A673 (cell line): ENCODE measurements around the gene DHDH. TPM values are rescaled to one million over a fixed set of nuclear protein-coding genes. Genes with fewer than 3 reads are reported as not detected.

Experiments
- BruUV-seq: library from RNA; stranded (reverse); fragments of 400-500 nt; replicated peaks from 2 replicates; lab custom pipeline; 2021; lab: Mats Ljungman, UMichigan
- CTCF ChIA-PET: fragments of 300-600 bp; sonication (Branson Sonifier 250); formaldehyde crosslinking; loops from one replicate; lab custom pipeline; 2022; ENCODE audit warnings: antibody characterized with exemption; lab: Charles Lee
- POLR2A ChIA-PET: fragments of 300-600 bp; sonication (Branson Sonifier 250); formaldehyde crosslinking; loops from one replicate; lab custom pipeline; 2022; ENCODE audit warnings: antibody characterized with exemption; ENCODE audit not compliant: low non-redundant PET; lab: Charles Lee
- DNase-seq: peaks from one replicate; pipeline ENCODE4 v3.0.0-alpha.2; 2015; ENCODE audit warnings: low spot score
- H3K27ac ChIP-seq: fragments of 200-600 bp; sonication (generic); 2 replicates; pipeline ENCODE4 v1.5.1; 2016; ENCODE audit warnings: mixed run types, low read depth, mild to moderate bottlenecking, mixed read lengths, antibody characterized with exemption, low read length; ENCODE audit not compliant: poor library complexity, severe bottlenecking
- H3K27me3 ChIP-seq: fragments of 200-600 bp; sonication (generic); replicated peaks from 2 replicates; pipeline ENCODE4 v1.6.1; 2017; ENCODE audit warnings: mixed run types, low read depth, mild to moderate bottlenecking, mixed read lengths, antibody characterized with exemption, low read length; ENCODE audit not compliant: insufficient read depth, poor library complexity
- H3K36me3 ChIP-seq: fragments of 200-600 bp; sonication (generic); 2 replicates; pipeline ENCODE4 v1.6.1; 2016; ENCODE audit warnings: mixed run types, mild to moderate bottlenecking, mixed read lengths, antibody characterized with exemption, low read length; ENCODE audit not compliant: insufficient read depth, poor library complexity, severe bottlenecking
- H3K4me1 ChIP-seq: fragments of 200-600 bp; sonication (generic); 2 replicates; pipeline ENCODE4 v1.6.1; 2017; ENCODE audit warnings: mixed run types, mild to moderate bottlenecking, mixed read lengths, antibody characterized with exemption, low read length; ENCODE audit not compliant: insufficient read depth, poor library complexity, severe bottlenecking
- H3K4me3 ChIP-seq: fragments of 200-600 bp; sonication (generic); 2 replicates; pipeline ENCODE4 v1.5.1; 2016; ENCODE audit warnings: low read depth, mixed run types, mild to moderate bottlenecking, mixed read lengths, low read length; ENCODE audit not compliant: poor library complexity, severe bottlenecking
- H3K9me3 ChIP-seq: fragments of 200-600 bp; sonication (generic); 2 replicates; pipeline ENCODE4 v1.6.1; 2016; ENCODE audit warnings: mixed run types, low read depth, mild to moderate bottlenecking, mixed read lengths, antibody characterized with exemption, low read length; ENCODE audit not compliant: poor library complexity, severe bottlenecking
- EZH2 ChIP-seq: fragments of 200-600 bp; sonication (generic); IDR thresholded peaks from 2 replicates; pipeline ENCODE4 v1.6.1; 2017; ENCODE audit warnings: borderline replicate concordance, low read depth, mild to moderate bottlenecking, mixed read lengths, antibody characterized with exemption, low read length; ENCODE audit not compliant: poor library complexity, severe bottlenecking
- intact Hi-C: fragments of 100-400 bp; cut with micrococcal nuclease; formaldehyde crosslinking; loops from one replicate; pipeline ENCODE4 v1.10.0; 2022; ENCODE audit not compliant: unreplicated experiment
- total RNA-seq: library from RNA; stranded (reverse); gene quantifications from 2 replicates; pipeline ENCODE4 v1.2.3, GENCODE V29; 2021
- TF ChIP-seq, protein P1 (sequence below): fragments of 300-800, 200-600 bp; sonication (generic); conservative IDR thresholded peaks from 2 replicates; pipeline ENCODE4 v1.5.1; 2017; ENCODE audit warnings: low read depth, mild to moderate bottlenecking, antibody characterized with exemption, low read length, moderate library complexity, mixed read lengths

DHDH gene
- total RNA-seq, 1 experiment from 2014 or later: not detected

DNA sequence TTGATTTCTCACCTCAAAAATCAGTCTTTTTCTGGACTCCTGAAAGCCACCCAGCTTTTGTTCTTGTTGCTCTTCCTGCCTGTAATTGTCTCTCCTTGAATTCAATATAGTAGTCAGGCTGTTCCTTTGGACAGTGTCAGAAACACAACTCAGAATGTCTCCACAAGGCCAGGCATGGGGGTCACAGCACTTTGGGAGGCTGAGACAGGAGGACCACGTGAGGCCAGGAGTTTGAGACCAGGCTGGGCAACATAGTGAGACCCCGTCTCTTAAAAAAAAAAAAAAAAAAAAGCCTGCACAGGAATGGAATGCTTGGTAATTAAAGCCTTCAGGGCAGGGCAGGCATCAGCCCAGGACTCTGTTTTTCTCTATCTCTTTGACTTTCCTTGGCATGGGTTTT is 12.3 kb downstream of the DHDH start:
- intact Hi-C loops: no loop called here
- Histone ChIP-seq H3K4me1 (no peaks in the 10 kb centered on the region), H3K36me3 (no peaks in the 10 kb centered on the region), H3K27me3 (no peaks in the 10 kb centered on the region), H3K27ac (no peak overlapping the region), H3K9me3 (peaks cover 3% of the 10 kb centered on the region), H3K4me3 (no peak overlapping the region)
- no TSS peak for BruUV-seq
- POLR2A ChIA-PET: no interaction called here
- TF ChIP-seq, protein P1, sequence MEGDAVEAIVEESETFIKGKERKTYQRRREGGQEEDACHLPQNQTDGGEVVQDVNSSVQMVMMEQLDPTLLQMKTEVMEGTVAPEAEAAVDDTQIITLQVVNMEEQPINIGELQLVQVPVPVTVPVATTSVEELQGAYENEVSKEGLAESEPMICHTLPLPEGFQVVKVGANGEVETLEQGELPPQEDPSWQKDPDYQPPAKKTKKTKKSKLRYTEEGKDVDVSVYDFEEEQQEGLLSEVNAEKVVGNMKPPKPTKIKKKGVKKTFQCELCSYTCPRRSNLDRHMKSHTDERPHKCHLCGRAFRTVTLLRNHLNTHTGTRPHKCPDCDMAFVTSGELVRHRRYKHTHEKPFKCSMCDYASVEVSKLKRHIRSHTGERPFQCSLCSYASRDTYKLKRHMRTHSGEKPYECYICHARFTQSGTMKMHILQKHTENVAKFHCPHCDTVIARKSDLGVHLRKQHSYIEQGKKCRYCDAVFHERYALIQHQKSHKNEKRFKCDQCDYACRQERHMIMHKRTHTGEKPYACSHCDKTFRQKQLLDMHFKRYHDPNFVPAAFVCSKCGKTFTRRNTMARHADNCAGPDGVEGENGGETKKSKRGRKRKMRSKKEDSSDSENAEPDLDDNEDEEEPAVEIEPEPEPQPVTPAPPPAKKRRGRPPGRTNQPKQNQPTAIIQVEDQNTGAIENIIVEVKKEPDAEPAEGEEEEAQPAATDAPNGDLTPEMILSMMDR: no peak
- no peak for TF ChIP-seq EZH2
- no peak for DNase-seq
- CTCF ChIA-PET: no interaction called here

DNA sequence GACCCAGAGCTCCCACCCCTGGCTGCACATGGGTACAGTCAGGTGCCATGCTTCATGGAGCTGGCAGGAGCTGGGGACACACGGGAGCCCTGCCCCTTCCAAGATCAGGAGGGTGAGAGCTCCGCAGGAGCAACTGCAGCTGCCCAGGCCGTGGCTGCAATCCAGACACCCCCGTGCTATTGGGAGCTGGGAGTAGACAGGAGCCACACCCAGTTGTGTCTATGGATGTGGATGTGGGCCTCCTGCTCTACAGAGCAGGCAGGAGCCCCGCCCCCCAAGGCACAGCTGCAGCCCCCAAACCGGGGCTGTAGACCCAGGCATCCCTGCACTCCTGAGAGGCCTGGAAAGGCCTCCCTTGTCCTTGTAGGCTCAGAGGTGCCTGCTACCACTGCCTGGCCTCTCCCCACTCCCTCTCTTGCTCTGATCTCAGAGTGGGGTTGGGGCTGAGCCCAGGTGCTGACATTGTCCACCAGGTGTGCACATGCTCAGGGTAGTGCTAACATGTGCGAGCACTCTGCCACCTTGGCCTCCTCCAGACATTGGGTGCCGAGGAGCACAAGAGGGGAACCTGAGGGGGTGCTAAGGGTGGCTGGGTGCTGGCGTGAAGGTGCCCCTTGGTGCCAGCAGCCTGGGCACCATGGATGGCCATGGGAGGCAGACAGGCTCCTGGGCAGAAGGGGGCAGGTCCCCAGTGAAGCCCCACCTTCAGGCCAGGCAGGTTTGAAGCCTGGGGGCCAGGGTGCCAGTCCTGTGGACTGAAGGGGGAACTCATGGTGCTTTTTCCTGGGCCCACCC is 13.2 kb downstream of the DHDH start:
- H3K4me3 ChIP-seq: no peak overlapping the region
- no peaks in the 10 kb centered on the region for H3K4me1 ChIP-seq
- DNase-seq: no peak
- BruUV-seq: no TSS peak
- H3K36me3 ChIP-seq: no peaks in the 10 kb centered on the region
- no peak overlapping the region for H3K27ac ChIP-seq
- TF ChIP-seq, protein P1: no peak
- no peak for TF ChIP-seq EZH2
- CTCF ChIA-PET: no interaction called here
- POLR2A ChIA-PET: no interaction called here
- intact Hi-C loops: no loop called here
- no peaks in the 10 kb centered on the region for H3K27me3 ChIP-seq
- H3K9me3 ChIP-seq: no peaks in the 10 kb centered on the region

DNA sequence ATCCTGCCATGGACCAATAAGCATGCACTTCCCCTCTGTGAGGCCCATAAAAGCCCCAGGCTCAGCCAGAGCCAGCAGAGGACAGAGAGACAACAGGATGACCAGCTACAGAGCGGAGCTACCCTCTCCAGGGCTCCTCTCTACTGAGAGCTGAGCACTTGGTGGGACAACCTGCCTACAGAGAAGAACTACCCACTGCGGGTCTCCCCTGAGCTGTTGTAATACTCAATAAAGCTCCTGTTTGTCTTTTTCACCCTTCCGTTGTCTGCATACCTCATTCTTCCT is 13.7 kb downstream of the DHDH start:
- intact Hi-C loops: no loop called here
- BruUV-seq: no TSS peak
- CTCF ChIA-PET: no interaction called here

More for the DNA sequence above, 13.7 kb downstream of the DHDH start:
- no peaks in the 10 kb centered on the region for H3K4me1 ChIP-seq
- POLR2A ChIA-PET: no interaction called here
- no peaks in the 10 kb centered on the region for H3K36me3 ChIP-seq
- no peaks in the 10 kb centered on the region for H3K9me3 ChIP-seq
- no peak overlapping the region for H3K4me3 ChIP-seq
- DNase-seq: no peak
- H3K27me3 ChIP-seq: no peaks in the 10 kb centered on the region
- no peak overlapping the region for H3K27ac ChIP-seq
- TF ChIP-seq, protein P1: no peak
- no peak for TF ChIP-seq EZH2
